ENCODE results near the gene USP6. TPM values are rescaled to one million over a fixed set of nuclear protein-coding genes. Genes with fewer than 3 reads are reported as not detected.
"Not testable (repeated sequence)": the region's sequence is repeated elsewhere in the genome, so short reads cannot be mapped to it uniquely, and the experiment has no call there.

Gene USP6
- total RNA-seq, 1 donor from 2014 or later: 0.05 TPM

DNA sequence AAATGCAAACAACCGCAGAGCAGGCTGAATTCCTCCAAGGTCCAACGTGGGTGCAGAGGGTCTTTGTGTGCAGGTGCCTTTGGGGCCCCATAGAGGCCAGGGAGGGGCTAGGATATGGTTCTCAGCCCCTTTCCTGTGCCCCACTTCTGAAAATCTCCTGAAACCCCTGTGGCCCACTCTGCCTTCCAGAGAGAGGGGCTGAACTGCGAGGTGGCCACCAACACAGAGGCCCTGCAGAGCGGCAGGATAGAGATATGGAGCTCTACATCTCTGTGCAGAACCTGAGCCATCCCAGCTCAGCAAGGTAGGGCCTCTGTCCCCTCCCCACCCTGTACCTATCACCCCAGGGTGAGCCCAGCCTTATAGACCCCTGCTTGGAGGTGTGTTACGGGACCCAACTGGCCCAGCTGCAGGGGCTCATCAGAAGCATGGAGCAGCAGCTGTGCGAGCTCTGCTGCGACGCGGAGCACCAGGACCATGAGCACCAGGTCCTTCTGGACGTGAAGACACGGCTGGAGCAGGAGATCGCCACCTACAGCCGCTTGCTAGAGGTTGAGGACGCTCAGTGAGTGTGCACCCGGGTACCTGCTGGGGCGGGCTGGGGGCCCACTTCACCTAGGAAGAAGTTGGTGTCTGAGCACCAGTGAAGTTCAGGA lies 5.5 kb downstream of the USP6 start:
- intact Hi-C loops (cut with micrococcal nuclease): no loop called here

DNA sequence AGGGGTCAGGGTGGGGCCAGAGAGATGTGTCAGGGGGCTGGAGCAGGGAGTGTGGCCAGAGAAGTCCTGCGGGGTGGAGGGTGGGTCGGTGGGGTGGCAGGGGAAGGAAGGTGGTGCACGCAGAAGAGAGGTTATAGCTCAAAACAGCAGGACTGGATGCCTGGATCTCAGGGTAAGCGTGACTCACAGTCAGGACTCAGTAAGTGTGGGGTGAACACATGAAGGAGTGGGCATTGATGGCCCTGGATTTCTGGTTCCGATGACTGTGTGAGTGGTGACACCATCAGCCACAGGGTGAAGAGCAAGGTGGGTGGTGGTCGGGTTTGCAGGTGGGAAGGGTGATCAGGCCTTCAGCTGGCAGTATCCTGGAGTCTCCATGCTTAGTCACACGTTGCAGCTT lies 6.2 kb downstream of the USP6 start:
- intact Hi-C loops (cut with micrococcal nuclease): not testable (repeated sequence)

DNA sequence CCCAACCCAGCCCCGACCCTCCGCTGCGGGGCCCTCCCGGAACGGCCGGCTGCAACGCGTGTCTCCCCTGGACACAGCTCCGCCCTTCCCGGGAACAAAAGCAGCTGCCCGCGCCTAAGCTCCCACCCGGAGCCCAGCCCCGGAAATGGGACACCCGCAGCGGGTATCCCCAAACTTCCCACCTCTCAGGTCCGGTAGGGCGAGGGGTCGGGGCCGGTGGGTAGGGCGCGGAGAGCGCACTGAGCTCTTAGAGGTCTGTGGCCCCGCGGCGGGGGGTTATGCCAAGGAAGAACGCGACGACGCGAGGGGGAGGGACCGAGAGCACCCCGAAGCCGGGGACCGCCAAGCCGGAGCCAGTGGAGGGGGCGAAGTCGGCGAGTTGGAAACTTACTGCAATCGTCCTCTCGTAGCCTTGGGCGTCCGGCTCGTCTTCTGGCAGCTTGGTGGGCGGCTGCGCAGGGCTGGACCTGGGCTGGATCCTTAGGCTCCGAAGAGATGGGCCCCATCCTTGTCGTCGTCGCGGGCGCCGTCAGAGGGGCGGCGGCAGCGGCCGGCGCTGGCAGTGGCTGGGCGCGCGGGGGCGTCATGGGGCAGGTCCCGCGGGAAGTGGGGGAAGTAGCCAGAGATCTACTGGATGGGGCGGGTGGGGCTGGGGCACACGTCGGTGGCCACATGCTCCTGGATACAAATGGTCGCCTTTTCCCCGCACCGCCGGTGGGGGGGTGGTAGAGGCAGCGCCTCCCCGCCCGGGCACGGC lies 6.9 kb downstream of the USP6 start:
- intact Hi-C loops (cut with micrococcal nuclease): no loop called here

DNA sequence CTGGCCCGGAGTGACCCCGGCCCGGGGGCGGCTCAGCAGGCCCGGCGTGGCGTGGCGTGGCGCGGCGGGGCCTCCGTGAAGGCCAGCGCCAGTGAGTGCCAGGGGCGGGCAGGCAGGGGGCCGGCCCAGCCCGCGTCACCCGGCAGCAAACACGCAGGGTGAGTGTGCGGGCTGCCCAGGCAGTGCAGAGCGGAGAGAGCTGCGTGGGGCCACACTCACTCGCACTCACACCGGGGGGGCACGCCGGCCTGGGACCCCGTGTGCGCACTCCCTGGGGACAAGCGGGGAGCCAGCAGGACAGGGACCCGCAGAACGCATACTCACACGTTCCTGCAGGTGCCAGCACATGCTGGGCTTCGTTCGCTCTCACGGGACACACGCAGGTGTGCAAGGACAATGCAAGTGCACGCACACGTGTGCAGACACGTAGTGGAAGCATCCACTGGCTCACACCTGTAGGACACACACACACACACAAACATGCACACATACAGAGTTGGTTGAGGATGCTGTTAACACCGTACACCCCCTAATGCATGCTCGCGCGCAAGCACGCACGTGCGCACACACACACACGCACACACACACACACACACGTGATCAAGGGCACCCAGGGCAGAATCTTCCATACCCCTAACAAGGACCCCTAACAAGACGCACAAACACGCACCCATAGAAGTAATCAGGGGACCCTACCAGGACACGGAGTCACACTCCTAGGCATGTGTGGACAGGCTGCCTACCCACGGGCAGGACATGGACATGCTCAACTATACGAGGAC lies 7.7 kb downstream of the USP6 start:
- intact Hi-C loops (cut with micrococcal nuclease): no loop called here

DNA sequence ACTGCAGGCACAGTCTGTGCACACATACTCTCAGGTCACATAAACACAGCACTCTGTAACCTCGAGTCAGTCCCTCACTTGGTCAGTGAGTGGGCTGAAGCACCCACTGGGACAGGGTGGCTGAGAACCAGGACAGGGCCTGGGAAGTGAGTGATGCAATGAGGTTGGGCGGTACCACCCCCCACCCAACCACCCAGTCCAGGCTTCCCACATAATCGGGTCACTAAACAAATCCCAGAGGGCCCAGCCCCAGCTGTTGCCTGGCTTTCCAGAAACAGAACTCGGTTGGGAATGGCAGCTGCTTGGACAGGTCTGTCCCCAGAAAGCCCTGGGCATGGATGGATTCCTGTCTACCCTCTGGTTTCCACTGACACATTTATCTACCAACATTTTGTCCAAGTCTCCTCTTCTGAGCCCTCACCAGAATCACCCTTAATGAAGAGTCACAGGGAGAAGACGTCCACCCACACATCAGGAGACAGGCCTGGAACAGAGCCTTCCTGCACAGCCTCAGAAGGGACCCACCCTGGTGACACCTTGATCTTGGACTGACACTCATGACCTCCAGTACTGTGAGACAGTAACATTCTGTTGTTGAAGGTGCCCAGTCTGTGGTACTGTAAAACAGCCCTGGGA lies 8.4 kb downstream of the USP6 start:
- intact Hi-C loops (cut with micrococcal nuclease): not testable (repeated sequence)

DNA sequence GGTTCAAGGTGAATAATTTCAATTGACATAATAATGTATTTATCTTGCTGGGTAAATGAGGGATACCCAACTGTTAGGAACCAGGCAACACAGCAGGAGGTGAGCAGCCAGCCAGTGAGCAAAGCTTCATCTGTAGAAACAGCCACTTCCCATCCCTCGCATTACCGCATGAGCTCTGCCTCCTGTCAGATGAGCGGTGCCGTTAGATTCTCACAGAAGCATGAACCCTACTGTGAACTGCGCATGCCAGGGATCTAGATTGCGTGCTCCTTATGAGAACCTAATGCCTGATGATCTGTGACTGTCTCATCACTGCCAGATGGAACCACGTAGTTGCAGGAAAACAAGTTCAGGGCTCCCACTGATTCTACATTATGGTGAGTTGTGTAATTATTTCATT lies 9.1 kb downstream of the USP6 start:
- intact Hi-C loops (cut with micrococcal nuclease): not testable (repeated sequence)

DNA sequence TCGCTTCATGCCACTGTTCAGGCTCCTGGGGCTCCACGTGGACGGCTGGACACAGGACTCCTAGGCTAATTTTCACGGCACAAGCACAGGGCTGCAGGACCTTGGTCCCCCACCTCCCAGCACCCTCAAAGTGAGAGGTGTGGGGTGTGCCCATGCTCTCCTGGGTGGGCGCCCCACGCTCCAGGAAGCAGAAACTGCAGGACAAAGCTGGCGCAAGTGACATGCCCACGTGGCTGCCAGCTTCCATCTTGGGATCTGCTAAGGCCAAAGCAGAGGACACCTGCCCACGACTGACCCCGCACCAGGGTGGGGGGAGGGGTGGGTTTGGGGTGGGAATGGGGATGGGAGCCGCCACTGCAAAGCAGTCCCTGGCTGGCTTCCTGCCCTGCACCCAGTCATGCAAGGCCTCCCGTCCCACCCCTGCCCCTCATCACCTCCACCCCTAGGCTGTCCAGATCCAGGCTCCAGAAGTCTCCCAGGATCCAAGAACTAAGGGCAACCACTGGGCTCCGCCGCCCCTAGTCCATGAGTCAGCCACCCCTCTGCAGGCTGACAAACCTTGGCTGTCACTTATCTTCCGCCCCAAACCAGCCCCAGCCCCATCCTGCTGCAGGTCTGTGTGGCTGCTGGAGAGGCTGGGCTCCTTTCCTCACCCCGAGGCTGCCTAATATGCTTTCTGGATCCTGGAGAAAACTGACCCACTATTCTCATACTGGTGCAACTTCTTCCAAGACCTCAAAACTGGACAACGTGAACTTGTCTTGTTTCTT lies 11.1 kb downstream of the USP6 start:
- intact Hi-C loops (cut with micrococcal nuclease): no loop called here

DNA sequence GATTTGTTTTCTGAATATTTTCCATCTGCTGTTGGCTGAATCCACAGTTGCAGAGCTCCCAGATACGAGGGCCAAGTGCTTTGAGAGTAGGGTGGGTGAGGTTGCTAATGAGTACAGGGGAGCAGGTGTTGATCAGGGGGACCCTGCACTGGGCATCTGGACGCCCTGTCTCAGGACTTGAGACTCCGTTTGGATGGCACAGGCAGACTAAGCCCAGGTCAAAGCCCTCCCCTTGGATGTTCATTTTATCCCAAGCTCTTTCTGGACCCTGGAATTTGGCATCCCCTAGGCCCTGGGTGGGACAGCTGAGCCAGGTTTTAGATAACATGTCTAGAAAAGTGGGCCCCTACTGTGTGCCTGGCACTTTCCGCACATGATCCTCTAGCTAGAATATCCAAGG lies 12.1 kb downstream of the USP6 start:
- intact Hi-C loops (cut with micrococcal nuclease): no loop called here

DNA sequence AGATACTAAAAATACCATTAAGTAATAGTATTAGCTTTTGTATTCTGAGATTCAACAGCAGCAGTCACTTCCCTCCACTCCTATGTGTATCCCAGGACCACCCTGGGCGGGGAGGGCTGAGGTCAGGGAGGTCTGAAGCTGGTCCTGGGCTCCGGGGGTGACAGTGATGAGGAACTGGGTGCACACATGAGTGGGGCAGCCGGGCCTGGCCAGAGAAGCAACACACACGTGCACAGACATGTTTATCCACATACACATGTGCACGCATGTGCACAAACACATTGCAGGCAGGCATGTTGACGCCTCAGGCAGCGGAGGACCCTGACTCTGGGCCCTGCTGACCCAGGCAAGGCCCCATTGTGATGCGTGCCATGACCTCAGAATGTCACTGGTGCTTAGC lies 12.6 kb downstream of the USP6 start:
- intact Hi-C loops (cut with micrococcal nuclease): not testable (repeated sequence)

DNA sequence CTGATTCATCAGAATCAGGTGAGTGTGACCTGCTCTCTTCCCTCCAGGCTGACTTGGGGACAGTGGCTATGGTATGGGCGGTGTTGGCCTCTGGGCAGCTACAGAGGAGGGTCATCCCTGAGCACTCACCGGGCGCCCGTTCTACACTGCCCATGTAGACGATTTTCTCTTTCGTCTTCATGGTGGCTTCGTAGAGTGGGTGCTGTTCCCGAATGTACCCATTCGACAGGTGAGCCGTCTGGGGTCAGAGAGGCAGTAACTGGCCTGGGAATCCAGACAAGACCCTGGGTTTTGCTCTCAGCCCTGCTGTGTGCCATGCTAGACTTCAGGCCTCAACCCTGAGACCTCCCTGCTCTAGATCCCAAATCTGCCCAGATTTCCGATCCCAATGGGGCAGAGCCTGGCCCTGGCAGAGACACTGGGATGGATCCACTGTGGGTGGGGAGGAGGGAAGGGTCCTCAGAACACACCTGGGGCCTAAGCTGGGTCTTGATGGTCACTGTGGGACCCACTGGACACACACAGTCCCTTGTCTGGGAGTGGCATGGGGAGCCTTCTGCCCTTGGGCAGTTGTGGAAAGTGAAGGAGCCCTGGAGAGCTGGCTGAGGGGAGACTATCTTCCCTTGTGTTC lies 13.2 kb downstream of the USP6 start:
- intact Hi-C loops (cut with micrococcal nuclease): no loop called here

DNA sequence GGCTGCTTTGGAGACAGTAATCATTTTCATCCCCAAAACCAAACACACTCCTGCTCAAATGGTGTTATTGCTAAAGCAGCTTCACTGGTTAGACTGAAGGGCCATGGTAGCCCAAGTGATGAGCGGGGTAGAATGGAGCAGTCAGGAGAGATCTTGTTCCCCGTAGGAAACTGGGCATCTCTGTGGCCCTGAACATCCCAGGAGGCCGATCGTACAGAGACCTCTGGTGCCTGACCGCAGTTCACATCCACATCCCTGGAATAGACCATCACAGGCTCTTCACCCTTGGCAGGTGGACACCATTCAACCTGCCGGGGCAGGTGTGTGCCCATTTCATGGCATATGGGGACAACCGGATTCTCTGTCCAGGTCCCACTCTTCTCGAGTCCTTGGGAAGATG lies 13.9 kb downstream of the USP6 start:
- intact Hi-C loops (cut with micrococcal nuclease): not testable (repeated sequence)

DNA sequence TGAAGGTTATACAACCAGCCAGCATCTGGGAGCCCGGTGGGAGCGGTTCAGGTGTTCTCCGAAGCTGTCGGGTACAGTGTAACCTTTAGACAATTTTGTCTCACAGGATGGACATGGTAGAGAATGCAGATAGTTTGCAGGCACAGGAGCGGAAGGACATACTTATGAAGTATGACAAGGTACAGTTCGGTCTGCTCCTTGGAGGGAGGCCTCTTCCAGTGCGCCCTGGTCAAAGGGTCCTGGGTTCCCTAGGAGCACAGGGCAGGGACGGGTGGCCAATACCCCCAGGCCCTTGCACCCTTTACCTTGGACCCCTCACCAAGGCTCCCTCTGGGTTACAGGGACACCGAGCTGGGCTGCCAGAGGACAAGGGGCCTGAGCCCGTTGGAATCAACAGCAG lies 14.4 kb downstream of the USP6 start:
- intact Hi-C loops (cut with micrococcal nuclease): not testable (repeated sequence)

DNA sequence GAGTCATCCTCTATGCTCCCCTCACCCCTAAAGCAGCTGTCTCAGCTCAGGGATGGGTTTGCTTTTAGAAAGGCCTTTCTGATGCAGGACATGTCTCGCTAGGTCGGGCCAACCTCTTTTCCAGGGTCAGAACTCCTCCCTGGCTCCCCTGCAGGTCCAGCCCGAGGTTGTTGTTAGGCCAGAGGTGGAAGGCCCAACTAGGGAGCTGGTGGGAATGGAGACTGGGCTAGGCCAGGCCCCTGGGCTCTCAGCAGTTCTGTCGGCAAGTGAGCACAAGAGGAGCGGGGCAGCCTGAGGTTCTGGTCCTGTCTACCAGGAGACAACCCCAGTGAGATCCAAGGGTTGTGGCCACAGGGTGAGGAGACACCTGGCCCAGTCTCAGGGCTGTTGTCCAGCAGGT lies 14.9 kb downstream of the USP6 start:
- intact Hi-C loops (cut with micrococcal nuclease): not testable (repeated sequence)

DNA sequence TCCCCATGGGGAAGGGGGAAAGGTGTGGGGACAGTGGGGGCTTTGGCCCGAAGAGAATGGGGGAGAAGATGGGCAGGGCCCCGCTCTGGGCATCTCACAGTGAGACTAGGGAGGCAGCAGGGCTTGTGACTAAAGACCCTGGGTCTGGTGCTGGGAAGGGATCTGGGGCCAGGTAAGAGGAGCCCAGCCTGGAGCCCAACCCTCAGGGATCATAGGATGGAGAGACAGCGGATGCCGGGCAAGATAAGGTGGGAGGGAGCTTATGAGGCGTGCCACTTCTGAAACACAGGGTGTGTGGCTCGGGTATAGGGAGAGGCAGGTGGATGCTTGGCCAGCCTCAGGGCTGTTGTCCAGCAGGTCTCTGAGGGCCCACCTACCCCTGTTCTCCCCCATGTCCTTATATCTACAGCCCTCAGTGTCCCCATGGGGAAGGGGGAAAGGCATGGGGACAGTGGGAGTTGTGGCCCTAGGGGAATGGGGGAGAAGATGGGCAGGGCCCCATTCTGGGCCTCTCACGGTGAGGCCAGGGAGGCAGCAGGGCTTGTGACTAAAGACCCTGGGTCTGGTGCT lies 15.4 kb downstream of the USP6 start:
- intact Hi-C loops (cut with micrococcal nuclease): no loop called here

DNA sequence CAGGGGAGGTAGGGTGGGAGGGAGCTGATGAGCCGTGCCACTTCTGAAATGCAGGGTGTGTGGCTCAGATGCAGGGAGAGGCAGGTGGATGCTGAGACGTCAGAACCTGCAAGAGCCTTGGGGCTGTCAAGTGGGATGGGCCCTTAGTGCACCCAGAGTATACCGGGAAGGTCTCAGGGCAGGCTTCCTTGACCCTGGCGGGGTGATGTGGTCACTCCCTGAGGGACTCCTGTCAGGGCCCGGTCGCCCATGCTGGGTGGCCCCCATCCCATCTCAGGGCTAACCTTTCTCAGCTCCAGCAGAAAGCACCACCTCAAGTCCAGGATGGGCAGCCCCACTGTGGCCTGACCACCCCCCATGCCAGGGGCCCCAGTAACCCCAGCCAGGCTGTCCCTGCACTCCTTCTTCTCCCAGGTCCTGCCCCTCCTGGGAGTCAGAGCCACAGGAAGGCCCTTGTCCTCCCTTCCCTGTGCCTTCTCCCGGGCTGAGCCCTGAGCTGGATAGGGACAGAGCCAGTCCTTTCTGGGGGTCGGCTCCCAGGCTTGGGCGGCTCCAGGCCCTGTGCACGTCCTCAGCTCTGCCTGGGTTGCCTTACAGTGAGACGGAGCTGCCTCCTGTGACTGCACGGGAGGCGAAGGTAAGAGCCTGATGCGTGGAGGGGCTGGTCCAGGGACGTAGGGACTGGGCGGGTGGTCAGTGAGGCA lies 16.1 kb downstream of the USP6 start:
- intact Hi-C loops (cut with micrococcal nuclease): not testable (repeated sequence)

DNA sequence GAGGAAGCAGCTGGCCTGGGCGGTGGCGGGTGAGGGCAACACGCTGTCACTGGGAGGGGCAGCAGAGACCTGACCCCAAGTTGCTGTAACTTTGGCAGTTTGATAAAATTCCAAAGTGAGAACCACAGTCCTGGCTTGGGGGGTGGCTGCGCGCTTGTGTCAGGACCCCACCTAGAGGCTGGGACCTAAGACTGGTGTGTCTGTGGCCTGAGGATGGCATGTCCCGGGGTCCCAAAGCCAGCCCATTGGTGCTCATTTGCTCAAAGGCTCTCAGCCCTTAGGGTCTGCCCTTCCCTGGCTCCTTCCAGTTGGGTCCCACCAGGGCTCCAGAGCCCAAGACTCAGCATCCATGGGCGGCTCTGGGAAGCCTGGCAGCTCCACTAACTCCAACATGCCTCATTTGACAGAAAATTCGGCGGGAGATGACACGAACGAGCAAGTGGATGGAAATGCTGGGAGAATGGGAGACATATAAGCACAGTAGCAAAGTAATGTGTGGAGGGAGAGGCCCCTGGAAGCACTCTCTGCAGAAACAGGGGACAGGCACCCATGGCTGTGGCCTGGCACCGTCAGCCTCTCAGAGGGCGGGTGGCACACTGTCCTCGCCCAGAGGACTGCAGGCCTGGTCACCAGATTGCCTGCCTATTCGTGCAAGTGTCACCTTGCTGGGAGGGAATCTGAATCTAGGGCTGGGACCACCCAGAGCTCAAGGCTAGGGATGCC lies 16.8 kb downstream of the USP6 start:
- intact Hi-C loops (cut with micrococcal nuclease): not testable (repeated sequence)

DNA sequence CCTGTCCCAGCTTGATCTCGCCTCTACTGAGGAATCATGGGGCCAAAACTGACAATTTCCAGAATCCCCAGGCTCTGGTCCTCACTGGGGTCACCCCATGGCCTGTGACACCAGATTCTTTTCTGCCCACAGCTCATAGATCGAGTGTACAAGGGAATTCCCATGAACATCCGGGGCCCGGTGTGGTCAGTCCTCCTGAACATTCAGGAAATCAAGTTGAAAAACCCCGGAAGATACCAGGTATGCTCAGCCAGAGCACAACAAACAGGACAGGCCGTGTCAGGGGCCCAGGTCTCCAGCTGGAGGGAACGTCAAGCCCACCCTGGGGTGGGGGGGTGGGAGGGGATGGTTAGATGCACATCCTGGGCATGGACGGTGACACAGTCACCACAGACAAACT lies 17.5 kb downstream of the USP6 start:
- intact Hi-C loops (cut with micrococcal nuclease): no loop called here

DNA sequence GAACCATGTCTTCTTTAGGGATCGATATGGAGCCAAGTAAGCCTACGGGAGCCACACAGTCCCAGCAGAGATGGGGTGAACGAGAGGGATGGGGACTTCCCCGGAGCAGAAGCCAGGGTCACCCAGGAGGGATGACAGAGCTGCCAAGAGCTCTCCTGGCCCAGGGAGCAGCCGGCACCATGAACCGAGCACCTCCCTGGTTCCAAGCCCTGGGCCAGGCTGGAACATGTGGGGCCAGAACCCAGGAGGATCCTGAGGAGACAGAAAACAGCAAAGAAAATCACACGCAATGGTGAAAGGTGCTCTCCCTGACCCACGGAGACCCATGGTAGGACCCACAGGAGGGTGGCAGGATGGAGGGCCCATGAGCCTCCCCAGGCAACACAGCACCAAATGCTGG lies 18.1 kb downstream of the USP6 start:
- intact Hi-C loops (cut with micrococcal nuclease): not testable (repeated sequence)

DNA sequence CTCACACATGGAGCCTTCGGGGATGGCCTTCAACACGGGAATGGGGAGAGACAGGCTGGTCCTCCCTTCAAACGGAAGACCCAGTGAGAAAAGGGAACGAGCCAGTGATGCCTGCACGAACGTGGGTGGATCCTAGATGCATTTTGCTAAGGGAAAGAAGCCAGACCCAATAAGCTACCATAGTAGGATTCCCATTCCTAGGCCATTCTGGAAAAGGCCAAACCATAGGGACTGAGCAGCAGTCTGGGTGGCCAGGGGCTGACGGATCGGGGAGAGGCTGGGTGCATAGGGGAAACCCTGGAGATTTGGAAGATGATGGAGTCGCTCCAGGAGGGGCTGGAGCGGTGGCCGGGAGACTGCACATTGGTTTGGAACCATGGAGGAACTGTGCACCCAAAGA lies 18.7 kb downstream of the USP6 start:
- intact Hi-C loops (cut with micrococcal nuclease): not testable (repeated sequence)
